ENCODE measurements around the gene PROK1. TPM values are rescaled to one million over a fixed set of nuclear protein-coding genes. Genes with fewer than 3 reads are reported as not detected.

PROK1 gene
- total RNA-seq, 2 experiments from 2014 or later: not detected

DNA sequence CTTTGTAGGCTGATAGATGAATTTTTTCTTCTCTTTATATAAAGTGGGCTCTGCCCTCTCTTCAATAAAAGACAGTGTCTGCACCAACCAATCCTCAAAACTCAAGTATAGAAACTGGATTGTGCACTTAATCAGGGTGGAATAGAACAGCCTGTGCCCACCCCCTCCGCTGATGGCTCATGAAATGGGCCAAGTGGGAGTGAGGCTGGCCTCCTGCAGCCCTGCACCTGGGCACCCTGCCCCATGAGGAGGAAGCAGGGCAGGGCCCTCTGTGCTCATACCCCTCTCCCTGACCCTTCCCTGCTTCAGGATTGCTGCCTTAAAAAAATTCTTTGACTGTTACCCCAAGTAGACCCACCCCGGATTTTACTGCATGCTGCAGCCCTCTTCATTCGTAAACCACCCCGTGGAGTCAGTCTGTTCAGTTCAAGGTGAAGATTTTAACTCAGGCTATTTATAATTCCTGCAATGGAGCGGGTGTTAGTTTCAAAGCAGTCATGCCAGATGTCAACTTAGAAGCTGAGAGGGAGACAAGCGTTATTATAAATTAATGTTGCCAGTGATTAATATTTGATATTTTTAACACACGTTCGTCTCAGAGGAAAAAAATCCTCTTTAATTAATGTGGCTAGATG, 15.8 kb downstream of the PROK1 start:
- no peaks in the 10 kb centered on the region for H3K4me1 Mint-ChIP-seq
- H3K27me3 Mint-ChIP-seq: no peaks in the 10 kb centered on the region
- no peaks in the 10 kb centered on the region for H3K36me3 Mint-ChIP-seq
- no peak overlapping the region for H3K4me3 Mint-ChIP-seq
- no peak for DNase-seq
- H3K9me3 Mint-ChIP-seq: no peaks in the 10 kb centered on the region
- H3K27ac Mint-ChIP-seq: no peak overlapping the region

DNA sequence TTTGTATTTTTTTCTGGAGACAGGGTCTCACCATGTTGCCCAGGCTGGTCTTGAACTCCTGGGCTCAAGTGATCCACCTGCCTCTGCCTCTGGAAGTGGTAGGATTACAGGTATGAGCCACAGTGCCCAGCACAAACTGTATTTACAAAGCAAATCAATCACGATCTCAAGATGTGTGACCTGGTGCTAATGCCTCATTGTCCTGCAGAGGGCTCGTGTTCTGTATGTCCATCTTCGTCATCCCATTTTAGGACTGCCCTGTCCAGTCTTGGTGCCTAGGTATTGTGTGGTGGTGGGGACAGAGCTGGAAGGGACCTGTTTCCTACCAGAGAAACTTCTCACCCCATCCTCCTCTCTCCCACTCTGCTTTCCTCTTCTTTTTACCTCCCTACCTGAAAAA, 20.2 kb downstream of the PROK1 start:
- Mint-ChIP-seq H3K27ac (no peak overlapping the region), H3K9me3 (no peaks in the 10 kb centered on the region), H3K36me3 (no peaks in the 10 kb centered on the region), H3K27me3 (no peaks in the 10 kb centered on the region), H3K4me1 (no peaks in the 10 kb centered on the region), H3K4me3 (no peak overlapping the region)
- no peak for DNase-seq

DNA sequence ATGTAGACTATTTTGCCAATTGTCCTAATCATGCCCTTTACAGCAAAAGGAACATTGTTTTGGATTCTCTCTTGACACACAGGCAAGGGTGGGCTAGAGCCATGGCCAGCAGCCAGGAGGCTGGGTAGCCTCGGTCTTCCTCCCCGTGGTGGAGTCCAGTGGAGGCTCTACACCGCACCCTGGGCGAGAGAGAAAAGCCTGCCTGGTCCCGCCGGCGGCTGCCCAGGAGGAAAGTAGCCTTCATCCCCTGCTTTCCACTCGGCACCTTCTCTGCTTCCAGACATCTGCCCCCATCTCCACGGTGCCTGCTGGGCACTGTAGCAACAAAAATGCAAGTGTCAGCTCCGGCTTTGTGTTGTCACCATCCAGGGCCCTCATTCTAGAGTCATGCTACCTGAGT, 21.6 kb downstream of the PROK1 start:
- no peak for DNase-seq
- Mint-ChIP-seq H3K4me3 (no peak overlapping the region), H3K27ac (no peak overlapping the region), H3K9me3 (no peaks in the 10 kb centered on the region), H3K36me3 (no peaks in the 10 kb centered on the region), H3K27me3 (no peaks in the 10 kb centered on the region), H3K4me1 (no peaks in the 10 kb centered on the region)

DNA sequence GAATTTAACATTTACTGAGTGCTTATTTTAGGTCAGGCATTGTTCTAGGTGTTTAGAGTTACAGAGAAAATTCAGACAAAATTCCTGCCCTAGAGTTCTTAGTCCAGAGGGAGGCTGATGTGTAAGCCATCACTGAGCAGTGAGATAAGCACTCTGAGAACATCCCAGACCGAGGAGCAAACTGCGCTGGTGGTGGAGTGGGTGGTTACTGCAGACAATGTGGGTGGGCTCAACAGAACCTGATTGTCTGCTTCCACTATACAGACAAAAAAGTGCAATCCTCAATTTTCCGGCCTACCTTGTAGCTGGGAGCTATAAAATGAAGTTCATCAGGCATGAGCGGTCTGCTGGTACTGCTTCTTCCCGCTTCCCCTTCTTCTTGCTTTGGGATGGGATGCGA, 23.5 kb downstream of the PROK1 start:
- Mint-ChIP-seq H3K9me3 (no peaks in the 10 kb centered on the region), H3K36me3 (no peaks in the 10 kb centered on the region), H3K4me1 (no peaks in the 10 kb centered on the region), H3K27ac (no peak overlapping the region), H3K27me3 (no peaks in the 10 kb centered on the region), H3K4me3 (no peak overlapping the region)
- no peak for DNase-seq

DNA sequence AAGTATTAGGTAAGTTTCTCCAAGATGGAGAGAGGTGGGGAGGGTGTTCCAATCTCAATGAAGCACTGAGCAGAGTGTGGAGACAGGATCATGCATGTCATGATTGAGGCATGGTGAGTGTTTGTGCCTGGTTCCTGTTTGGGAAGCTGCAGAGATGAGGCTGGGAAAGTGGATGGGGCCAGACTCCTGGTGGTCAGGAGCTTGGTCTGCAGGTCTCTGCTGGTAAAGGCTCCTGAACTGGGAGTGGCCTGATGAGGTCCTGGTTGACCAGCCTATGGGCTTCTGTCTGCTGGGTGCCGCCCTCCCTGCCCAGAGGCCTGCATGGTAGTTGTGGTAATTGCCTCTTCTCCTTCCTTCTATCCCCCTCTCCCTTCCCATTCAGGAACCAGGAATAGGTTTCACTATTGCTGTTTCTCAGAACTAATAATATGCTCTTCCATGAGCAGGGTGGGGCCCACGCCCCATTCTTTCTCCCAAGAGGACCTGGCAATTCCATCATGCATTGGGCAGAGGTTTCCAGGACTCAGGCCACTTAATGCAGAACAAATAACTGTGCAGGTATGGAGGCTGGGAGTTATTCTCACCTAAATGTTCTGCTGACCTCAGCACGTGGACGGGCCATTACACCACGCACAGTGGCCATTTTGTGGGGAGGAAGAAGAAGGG, 24.5 kb downstream of the PROK1 start:
- no peaks in the 10 kb centered on the region for H3K4me1 Mint-ChIP-seq
- no peaks in the 10 kb centered on the region for H3K36me3 Mint-ChIP-seq
- H3K4me3 Mint-ChIP-seq: no peak overlapping the region
- no peak for DNase-seq
- H3K27ac Mint-ChIP-seq: no peak overlapping the region
- H3K27me3 Mint-ChIP-seq: no peaks in the 10 kb centered on the region
- no peaks in the 10 kb centered on the region for H3K9me3 Mint-ChIP-seq

DNA sequence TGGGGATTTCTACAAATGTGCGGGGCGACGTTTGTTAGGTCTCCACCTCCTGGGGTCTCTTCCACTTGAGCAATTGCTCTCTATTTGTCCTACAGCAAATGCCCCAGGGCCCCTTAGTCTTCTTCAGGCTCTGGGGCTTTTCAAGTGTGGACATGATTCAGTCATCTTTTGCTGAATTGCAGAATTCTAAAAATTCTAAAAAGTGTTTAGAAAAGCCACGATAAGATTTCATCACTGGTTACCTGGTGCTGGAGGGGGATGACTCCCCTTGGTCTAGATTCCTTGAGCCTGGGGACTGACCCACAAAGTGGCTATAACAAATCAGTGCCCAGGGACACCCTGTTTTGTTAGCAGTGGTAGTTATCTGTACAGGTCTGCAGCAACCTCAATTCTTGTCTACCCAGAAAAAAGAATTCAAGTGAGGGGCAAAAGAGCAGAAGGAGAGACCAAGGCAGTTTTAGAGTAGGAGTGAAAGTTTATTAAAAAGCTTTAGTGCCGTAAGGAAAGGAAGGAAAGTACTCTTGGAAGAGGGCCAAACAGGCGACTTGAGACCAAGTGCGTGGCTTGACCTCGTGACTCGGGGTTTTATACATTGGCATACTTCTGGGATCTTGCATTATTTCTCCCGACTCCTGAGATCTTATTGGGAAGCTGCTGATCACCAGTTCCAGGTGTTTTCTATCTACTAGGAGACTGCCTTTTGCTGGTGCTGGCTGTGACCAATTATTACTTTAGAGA, 25.2 kb downstream of the PROK1 start:
- H3K4me3 Mint-ChIP-seq: no peak overlapping the region
- H3K27me3 Mint-ChIP-seq: no peaks in the 10 kb centered on the region
- H3K36me3 Mint-ChIP-seq: no peaks in the 10 kb centered on the region
- no peak overlapping the region for H3K27ac Mint-ChIP-seq
- no peak for DNase-seq
- H3K4me1 Mint-ChIP-seq: no peaks in the 10 kb centered on the region
- H3K9me3 Mint-ChIP-seq: no peaks in the 10 kb centered on the region

DNA sequence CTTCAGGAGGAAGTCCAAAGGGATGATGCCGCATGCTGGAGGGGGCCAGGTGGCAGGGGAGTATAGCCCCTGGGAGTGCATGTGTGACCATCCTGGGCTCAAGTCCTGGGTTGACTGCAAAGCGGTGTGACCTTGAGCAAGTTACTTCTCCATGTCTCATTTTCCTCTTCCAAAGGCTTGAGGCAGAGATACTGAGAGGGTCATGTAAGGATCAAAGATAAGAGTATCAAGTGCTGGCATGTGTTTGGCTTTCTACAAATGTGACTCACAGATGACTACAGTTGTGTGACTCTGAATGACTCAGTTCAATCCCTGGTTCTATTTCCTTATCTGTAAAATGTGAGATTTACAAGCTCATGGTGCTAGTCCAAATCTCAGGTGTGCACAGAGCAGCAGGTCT, 26.1 kb downstream of the PROK1 start:
- Mint-ChIP-seq H3K27ac (no peak overlapping the region), H3K4me3 (no peak overlapping the region), H3K4me1 (no peaks in the 10 kb centered on the region), H3K27me3 (no peaks in the 10 kb centered on the region), H3K9me3 (no peaks in the 10 kb centered on the region), H3K36me3 (no peaks in the 10 kb centered on the region)
- DNase-seq: no peak

DNA sequence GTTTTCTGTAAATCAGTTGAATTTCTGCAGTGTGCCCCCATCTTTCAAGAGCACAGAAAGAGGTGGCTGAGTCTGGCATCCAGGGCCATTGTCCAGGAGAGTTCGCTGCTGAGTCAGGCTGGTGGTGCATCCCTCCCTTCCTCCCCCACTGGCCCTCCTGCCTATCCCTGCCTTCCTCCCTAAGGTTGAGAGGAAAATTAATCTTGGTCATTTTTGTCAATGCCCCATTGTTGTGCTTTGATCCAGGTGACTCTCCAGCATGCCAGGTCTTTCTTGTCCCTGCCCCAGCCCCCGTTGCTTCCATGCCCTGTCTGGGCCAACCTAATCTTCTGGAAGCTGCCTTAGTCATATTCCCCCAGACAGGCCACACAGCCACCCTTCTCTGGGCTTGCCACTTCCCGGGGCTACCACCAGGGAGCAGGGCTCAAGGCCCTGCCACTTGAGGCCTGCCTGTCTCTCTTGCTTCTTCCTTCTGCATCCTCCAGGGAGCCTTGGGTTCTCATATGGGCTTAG, 26.6 kb downstream of the PROK1 start:
- no peak overlapping the region for H3K4me3 Mint-ChIP-seq
- H3K27me3 Mint-ChIP-seq: no peaks in the 10 kb centered on the region
- no peak for DNase-seq
- H3K36me3 Mint-ChIP-seq: no peaks in the 10 kb centered on the region
- H3K27ac Mint-ChIP-seq: no peak overlapping the region
- H3K4me1 Mint-ChIP-seq: no peaks in the 10 kb centered on the region
- H3K9me3 Mint-ChIP-seq: no peaks in the 10 kb centered on the region

DNA sequence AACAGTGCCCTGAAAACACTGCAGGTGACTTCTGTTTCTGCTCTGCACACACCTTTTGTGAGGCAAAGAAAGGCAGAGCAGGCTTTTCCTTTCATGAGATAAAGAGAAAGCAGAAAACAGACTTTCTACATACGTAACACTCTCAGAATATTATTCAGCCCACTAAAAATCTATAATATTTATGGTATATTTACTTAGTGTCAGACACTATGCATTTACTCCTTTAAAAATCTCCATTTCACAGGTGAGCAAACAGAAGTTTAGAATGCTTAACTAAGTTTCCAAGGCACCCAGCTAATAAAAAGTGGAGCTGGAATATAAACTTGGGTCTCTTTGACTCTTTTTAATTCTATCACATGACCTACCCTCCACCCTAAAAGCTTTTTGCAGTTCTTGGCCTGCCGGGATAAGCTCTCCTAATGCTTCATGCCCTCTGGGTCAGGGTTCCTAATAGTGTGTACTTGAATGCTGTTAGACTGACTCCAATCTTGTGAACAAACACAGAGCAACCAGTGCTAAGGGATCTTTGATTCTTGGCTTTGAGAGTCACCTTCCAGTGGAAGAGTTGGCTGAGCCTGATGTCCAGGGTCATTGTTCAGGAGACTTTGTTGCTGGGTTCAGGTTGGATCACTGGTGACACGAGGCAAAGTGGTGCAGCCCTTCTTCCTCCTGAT, 27.2 kb downstream of the PROK1 start:
- no peak for DNase-seq
- H3K27ac Mint-ChIP-seq: no peak overlapping the region
- H3K4me3 Mint-ChIP-seq: no peak overlapping the region
- no peaks in the 10 kb centered on the region for H3K4me1 Mint-ChIP-seq
- no peaks in the 10 kb centered on the region for H3K36me3 Mint-ChIP-seq
- no peaks in the 10 kb centered on the region for H3K9me3 Mint-ChIP-seq
- H3K27me3 Mint-ChIP-seq: peaks cover 2% of the 10 kb centered on the region

DNA sequence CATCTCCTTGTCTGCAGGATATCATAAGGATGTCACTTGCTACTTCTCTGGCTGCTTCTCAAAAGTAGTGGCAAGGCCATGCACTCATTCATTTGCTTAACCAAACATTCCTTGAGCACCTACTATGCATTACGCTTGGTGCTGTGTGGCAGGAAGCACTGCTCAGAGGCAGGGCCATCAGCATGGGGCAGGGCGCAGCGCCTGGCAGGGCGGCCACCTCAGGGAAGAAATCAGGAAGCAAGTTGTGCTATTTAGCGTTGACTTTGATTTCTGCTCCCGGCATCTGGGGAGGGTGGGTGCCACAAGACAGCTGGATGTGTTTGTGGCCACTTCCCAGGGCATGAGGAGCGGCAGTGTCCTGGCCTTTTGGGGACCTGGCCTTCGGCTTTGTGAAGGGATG, 27.9 kb downstream of the PROK1 start:
- Mint-ChIP-seq H3K4me1 (no peaks in the 10 kb centered on the region), H3K4me3 (no peak overlapping the region), H3K27ac (no peak overlapping the region), H3K27me3 (peaks cover 10% of the 10 kb centered on the region), H3K9me3 (no peaks in the 10 kb centered on the region), H3K36me3 (no peaks in the 10 kb centered on the region)
- DNase-seq: no peak

DNA sequence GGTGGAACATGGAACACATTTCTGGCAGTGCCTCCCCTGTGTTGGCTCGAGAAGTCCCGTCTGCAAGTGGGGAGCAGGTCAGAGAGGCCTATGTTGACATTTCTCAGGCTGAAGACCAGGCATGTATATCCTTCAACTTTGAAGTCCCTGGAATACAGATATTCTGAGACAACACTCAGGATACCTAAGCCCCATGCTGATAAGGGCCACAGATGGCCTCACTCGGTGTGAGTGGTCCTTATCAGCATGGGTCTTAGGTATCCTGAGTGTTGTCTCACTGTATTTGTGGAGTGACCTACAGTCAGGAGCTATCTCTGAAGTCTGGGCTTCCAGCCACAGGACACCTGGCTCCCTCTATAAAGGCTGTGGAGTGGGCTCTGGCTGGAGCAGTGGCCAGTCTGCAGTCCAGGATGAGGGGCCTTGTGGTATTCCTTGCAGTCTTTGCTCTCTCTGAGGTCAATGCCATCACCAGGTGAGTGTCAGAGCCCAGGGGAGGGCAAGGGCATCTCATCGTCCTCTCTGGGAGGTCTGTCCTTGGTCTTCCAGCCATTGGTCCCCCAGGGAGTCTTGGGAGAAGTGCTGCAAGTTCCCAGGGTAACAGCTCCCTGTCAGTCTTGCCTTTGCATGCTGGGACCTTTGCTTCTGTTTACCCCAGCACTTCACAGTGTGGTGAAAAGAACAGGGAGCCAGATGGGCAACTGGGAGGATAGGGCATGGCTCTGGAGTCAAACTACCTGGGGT, 29.6 kb downstream of the PROK1 start:
- DNase-seq: no peak
- Mint-ChIP-seq H3K4me3 (no peak overlapping the region), H3K4me1 (no peaks in the 10 kb centered on the region), H3K36me3 (no peaks in the 10 kb centered on the region), H3K9me3 (no peaks in the 10 kb centered on the region), H3K27me3 (peaks cover 20% of the 10 kb centered on the region), H3K27ac (no peak overlapping the region)

DNA sequence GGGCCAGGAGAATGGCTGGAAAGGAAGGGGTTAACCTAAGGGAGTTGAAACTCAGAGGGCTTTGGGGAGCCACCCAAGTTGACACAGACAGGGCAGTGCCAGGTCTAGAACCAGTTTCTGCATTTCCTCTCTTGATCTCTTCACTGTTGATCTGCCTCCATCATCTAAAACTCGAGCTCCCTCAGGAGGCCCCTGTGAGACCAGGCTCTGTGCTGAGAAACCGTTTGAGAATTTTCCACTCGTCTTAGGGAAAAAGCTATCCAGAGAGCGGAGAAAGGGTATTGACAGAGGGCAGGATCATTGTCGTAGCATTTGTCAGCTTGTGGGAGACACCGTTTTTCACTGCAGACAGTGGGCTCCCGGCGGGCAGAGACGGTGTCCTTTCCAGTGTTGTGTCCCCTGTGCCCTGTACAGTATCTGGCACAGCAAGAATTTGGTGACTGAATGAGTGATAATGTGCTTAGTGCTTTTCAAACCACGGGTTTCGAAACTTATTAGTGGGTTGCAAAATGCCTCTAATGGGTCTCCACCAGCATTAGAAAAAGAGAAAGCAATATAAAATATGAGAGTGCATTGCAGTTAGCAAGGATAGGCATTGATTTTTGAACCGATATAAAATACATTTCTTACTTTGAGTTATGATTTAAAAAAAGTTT, 31.1 kb downstream of the PROK1 start:
- Mint-ChIP-seq H3K27ac (no peak overlapping the region), H3K4me3 (no peak overlapping the region), H3K36me3 (no peaks in the 10 kb centered on the region), H3K4me1 (no peaks in the 10 kb centered on the region), H3K27me3 (peaks cover 23% of the 10 kb centered on the region), H3K9me3 (no peaks in the 10 kb centered on the region)
- DNase-seq: no peak

DNA sequence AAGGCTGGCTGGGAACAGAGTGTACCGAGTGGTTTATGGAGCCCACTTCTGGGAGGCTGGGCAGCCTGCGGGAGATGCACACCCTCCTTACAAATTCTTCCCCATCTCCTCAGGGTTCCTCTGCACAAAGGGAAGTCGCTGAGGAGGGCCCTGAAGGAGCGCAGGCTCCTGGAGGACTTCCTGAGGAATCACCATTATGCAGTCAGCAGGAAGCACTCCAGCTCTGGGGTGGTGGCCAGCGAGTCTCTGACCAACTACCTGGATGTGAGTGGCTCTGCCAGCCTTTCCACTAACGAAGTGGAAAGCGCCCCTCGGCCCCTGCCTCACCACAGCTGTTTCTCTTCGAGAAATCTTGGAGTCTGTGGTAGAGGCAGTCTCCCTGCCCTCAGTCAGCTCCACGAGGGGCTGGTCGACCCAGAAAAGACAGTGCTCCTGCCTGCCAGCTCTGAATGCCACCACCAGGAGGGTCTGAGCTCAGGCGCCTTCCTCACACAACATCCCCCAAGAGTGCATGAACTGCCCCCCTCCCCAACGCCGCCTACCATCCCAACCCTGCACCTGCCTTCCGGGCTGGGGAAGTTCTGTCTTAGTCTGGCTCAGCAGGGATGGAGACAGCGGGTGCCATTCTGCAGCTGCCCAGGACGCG, 31.8 kb downstream of the PROK1 start:
- peaks cover 27% of the 10 kb centered on the region for H3K27me3 Mint-ChIP-seq

DNA sequence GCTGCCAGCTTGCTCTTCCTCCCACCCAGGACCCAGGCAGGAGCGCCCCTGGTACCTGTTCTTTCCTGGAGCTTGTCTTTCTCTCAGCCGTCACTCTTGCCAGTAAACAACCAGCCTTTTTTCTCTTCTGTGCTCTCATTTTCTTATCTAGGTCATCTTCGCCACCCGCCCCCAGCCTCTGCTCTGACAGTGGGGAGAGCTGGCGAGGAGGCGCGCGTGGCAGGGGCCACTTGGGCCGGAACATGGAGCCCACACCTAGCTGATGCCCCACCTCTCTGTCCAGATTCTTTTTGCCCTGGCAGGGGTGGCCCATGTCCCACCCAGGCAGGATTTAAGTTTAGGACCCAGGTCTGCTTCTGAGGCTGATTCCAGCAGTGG, 32.3 kb downstream of the PROK1 start:
- no peak overlapping the region for H3K4me3 Mint-ChIP-seq
- DNase-seq: no peak
- H3K9me3 Mint-ChIP-seq: no peaks in the 10 kb centered on the region
- no peak overlapping the region for H3K27ac Mint-ChIP-seq
- no peaks in the 10 kb centered on the region for H3K4me1 Mint-ChIP-seq
- H3K36me3 Mint-ChIP-seq: no peaks in the 10 kb centered on the region
- peaks cover 28% of the 10 kb centered on the region for H3K27me3 Mint-ChIP-seq

More for the DNA sequence above, 31.8 kb downstream of the PROK1 start:
- H3K27ac Mint-ChIP-seq: no peak overlapping the region
- H3K9me3 Mint-ChIP-seq: no peaks in the 10 kb centered on the region
- H3K4me3 Mint-ChIP-seq: no peak overlapping the region
- no peaks in the 10 kb centered on the region for H3K36me3 Mint-ChIP-seq
- DNase-seq: no peak
- no peaks in the 10 kb centered on the region for H3K4me1 Mint-ChIP-seq
